Upper lobe of left lung (tissue), 4 donors: Measurements from ENCODE around the gene NFKB1.

ENCODE experiments used
- CTCF ChIP-seq, 6 experiments: fragments of 450-650 bp in 4 of 6; fragments of 200-600 bp in 2 of 6; sonication (generic) in 2 of 6; IDR thresholded peaks; one replicate each; pipeline ENCODE4 v1.5.1; 2016 to 2019; ENCODE audit warnings: antibody characterized with exemption in 6 of 6
- EP300 ChIP-seq, 4 donors: sonication (generic); formaldehyde crosslinking; IDR thresholded peaks; one replicate each; pipeline ENCODE4 v1.5.1; 2017; ENCODE audit warnings: antibody characterized with exemption in 4 of 4, control low read depth in 2 of 4
- POLR2A ChIP-seq, 4 donors: fragments of 450-650 bp; IDR thresholded peaks; one replicate each; pipeline ENCODE4 v1.5.1; 2016 to 2017; ENCODE audit warnings: antibody characterized with exemption in 4 of 4, mild to moderate bottlenecking in 2 of 4
- POLR2AphosphoS5 ChIP-seq, 2 donors: sonication (generic); formaldehyde crosslinking; IDR thresholded peaks; one replicate each; pipeline ENCODE4 v1.5.1; 2017; ENCODE audit warnings: antibody characterized with exemption in 2 of 2

GRCh38 chr4:102579794-102580462, 78.8 kb downstream of the NFKB1 start:
- TF ChIP-seq CTCF (IDR thresholded peaks at IDR 0.05) (no peak), POLR2A (IDR thresholded peaks at IDR 0.05) (no peak), EP300 (IDR thresholded peaks at IDR 0.05) (no peak), POLR2AphosphoS5 (IDR thresholded peaks at IDR 0.05) (no peak)
